Prostate gland (tissue), 2 donors: ENCODE measurements around the gene IL10.

ENCODE experiments used
- CTCF ChIP-seq, 4 experiments: fragments of 200-600 bp in 2 of 4; fragments of 450-650 bp in 2 of 4; sonication (generic) in 2 of 4; IDR thresholded peaks; 1 replicate in 3 of 4; 2 replicates in 1 of 4; pipeline ENCODE4 v1.5.1; 2016 to 2019; ENCODE audit warnings: antibody characterized with exemption in 4 of 4, mild to moderate bottlenecking in 2 of 4, moderate library complexity in 2 of 4
- POLR2A ChIP-seq: fragments of 450-650 bp; IDR thresholded peaks from one replicate; pipeline ENCODE4 v1.6.1; 2016; ENCODE audit warnings: antibody characterized with exemption, mild to moderate bottlenecking
- POLR2AphosphoS5 ChIP-seq: sonication (generic); formaldehyde crosslinking; IDR thresholded peaks from one replicate; pipeline ENCODE4 v1.6.1; 2017; ENCODE audit warnings: antibody characterized with exemption

- TF ChIP-seq POLR2A: no peak
- TF ChIP-seq CTCF (IDR thresholded peaks at IDR 0.05): no peak
- TF ChIP-seq POLR2AphosphoS5: no peak
Observed at GRCh38 chr1:206717674-206717989, 54.7 kb downstream of the IL10 start.
